NCI-H226 (cell line): Measurements from ENCODE around the gene MAML2.

Experiments
- DNase-seq: peaks from one replicate; pipeline ENCODE4 v3.0.0-alpha.2; 2015

Gene MAML2

GRCh38 chr11:96316869-96317268 is 26.1 kb downstream of the MAML2 start:
- DNase-seq, result no peak

- no peak for DNase-seq
Observed at GRCh38 chr11:96315476-96315875, 27.5 kb downstream of the MAML2 start.

- no peak for DNase-seq
Observed at GRCh38 chr11:96314326-96315020, 28.5 kb downstream of the MAML2 start.

- no peak for DNase-seq
Observed at GRCh38 chr11:96313163-96313562, 29.8 kb downstream of the MAML2 start.

- DNase-seq, result peak; percentile 64
Observed at GRCh38 chr11:96311120-96311568, 31.9 kb downstream of the MAML2 start.

- no peak for DNase-seq
Observed at GRCh38 chr11:96310236-96310635, 32.8 kb downstream of the MAML2 start.

GRCh38 chr11:96309643-96310017 is 33.4 kb downstream of the MAML2 start:
- no peak for DNase-seq

GRCh38 chr11:96309016-96309642 is 33.9 kb downstream of the MAML2 start:
- peak; percentile 64 for DNase-seq

GRCh38 chr11:96307776-96308140 is 35.2 kb downstream of the MAML2 start:
- DNase-seq, result peak; percentile 87

- DNase-seq, result peak; percentile 97
Observed at GRCh38 chr11:96306933-96307775, 35.8 kb downstream of the MAML2 start.

- no peak for DNase-seq
Observed at GRCh38 chr11:96306600-96306932, 36.4 kb downstream of the MAML2 start.

GRCh38 chr11:96306071-96306470 is 36.9 kb downstream of the MAML2 start:
- no peak for DNase-seq

GRCh38 chr11:96303980-96304379 is 39.0 kb downstream of the MAML2 start:
- no peak for DNase-seq

- peak; percentile 85 for DNase-seq
Observed at GRCh38 chr11:96303064-96303463, 39.9 kb downstream of the MAML2 start.

- no peak for DNase-seq
Observed at GRCh38 chr11:96301818-96302217, 41.2 kb downstream of the MAML2 start.

GRCh38 chr11:96299155-96299888 is 43.7 kb downstream of the MAML2 start:
- DNase-seq, result no peak

GRCh38 chr11:96295369-96295768 is 47.6 kb downstream of the MAML2 start:
- DNase-seq, result no peak

GRCh38 chr11:96294289-96294688 is 48.7 kb downstream of the MAML2 start:
- DNase-seq, result no peak

- DNase-seq, result no peak
Observed at GRCh38 chr11:96293598-96294021, 49.4 kb downstream of the MAML2 start.

GRCh38 chr11:96293109-96293508 is 49.9 kb downstream of the MAML2 start:
- no peak for DNase-seq

GRCh38 chr11:96292291-96293010 is 50.5 kb downstream of the MAML2 start:
- no peak for DNase-seq

GRCh38 chr11:96290631-96291030 is 52.4 kb downstream of the MAML2 start:
- DNase-seq, result no peak

GRCh38 chr11:96290031-96290430 is 53.0 kb downstream of the MAML2 start:
- no peak for DNase-seq
